HepG2 (cell line): ENCODE results near the gene BRAF. TPM values are rescaled to one million over a fixed set of nuclear protein-coding genes. Genes with fewer than 3 reads are reported as not detected.

ENCODE experiments used
- CCAR2 ChIP-seq: fragments of 200-400 bp; formaldehyde crosslinking; optimal IDR thresholded peaks from 2 replicates; pipeline ENCODE3; 2018; ENCODE audit warnings: low read depth, mild to moderate bottlenecking, low read length, moderate library complexity
- ELF1 ChIP-seq: sonication (generic); formaldehyde crosslinking; IDR thresholded peaks from 2 replicates; pipeline ENCODE4 v1.4.0; 2020; ENCODE audit warnings: missing genetic modification reagents
- GLI4 ChIP-seq: sonication (generic); formaldehyde crosslinking; IDR thresholded peaks from 2 replicates; pipeline ENCODE4 v1.5.1; 2020; ENCODE audit warnings: missing genetic modification reagents, mild to moderate bottlenecking, moderate library complexity, borderline replicate concordance
- GPN1 ChIP-seq: sonication (generic); formaldehyde crosslinking; IDR thresholded peaks from 2 replicates; pipeline ENCODE4 v1.5.1; 2020; ENCODE audit warnings: missing genetic modification reagents, borderline replicate concordance
- HOXD1 ChIP-seq: sonication (generic); formaldehyde crosslinking; IDR thresholded peaks from 2 replicates; pipeline ENCODE4 v1.5.0; 2020; ENCODE audit warnings: missing genetic modification reagents
- MED1 ChIP-seq: sonication (generic); formaldehyde crosslinking; IDR thresholded peaks from 2 replicates; pipeline ENCODE4 v1.4.0; 2020; ENCODE audit warnings: missing genetic modification reagents
- MED13 ChIP-seq: sonication (generic); formaldehyde crosslinking; IDR thresholded peaks from 2 replicates; pipeline ENCODE4 v1.5.0; 2020; ENCODE audit warnings: missing genetic modification reagents
- RNF219 ChIP-seq: sonication (generic); formaldehyde crosslinking; IDR thresholded peaks from 2 replicates; pipeline ENCODE4 v1.5.0; 2020; ENCODE audit warnings: mild to moderate bottlenecking, missing genetic modification reagents
- SATB2 ChIP-seq: sonication (generic); formaldehyde crosslinking; IDR thresholded peaks from 2 replicates; pipeline ENCODE4 v1.5.0; 2020; ENCODE audit warnings: missing genetic modification reagents
- ZBTB37 ChIP-seq: sonication (generic); formaldehyde crosslinking; IDR thresholded peaks from 2 replicates; pipeline ENCODE4 v1.4.0; 2020; ENCODE audit warnings: mild to moderate bottlenecking, missing genetic modification reagents
- ZNF230 ChIP-seq: sonication (generic); formaldehyde crosslinking; IDR thresholded peaks from 2 replicates; pipeline ENCODE4 v1.4.0; 2020; ENCODE audit warnings: mild to moderate bottlenecking, missing genetic modification reagents
- ZNF512B ChIP-seq: sonication (generic); formaldehyde crosslinking; IDR thresholded peaks from 2 replicates; pipeline ENCODE4 v1.5.1; 2020; ENCODE audit warnings: missing genetic modification reagents, mild to moderate bottlenecking, borderline replicate concordance
- ZNF580 ChIP-seq: IDR thresholded peaks from 2 replicates; pipeline ENCODE4 v1.6.1; 2016; ENCODE audit warnings: low read depth, borderline replicate concordance
- ZNF770 ChIP-seq: sonication (generic); formaldehyde crosslinking; IDR thresholded peaks from 2 replicates; pipeline ENCODE4 v1.5.0; 2020; ENCODE audit warnings: mild to moderate bottlenecking, missing genetic modification reagents
- polyA plus RNA-seq, 8 experiments: library from polyadenylated mRNA; depleted of rRNA in 3 of 8; stranded (reverse) in 7 of 8; unstranded in 1 of 8; fragments of >200 nt; fragmentation: Illumina TruSeq in 4 of 8; extraction: Trizol in 4 of 8; gene quantifications; 2 replicates each; pipeline versions ENCODE4 v1.2.1 to v1.2.3, GENCODE V29; 2011 to 2016; ENCODE audit warnings: low read depth in 4 of 8, missing spikeins in 1 of 8, mixed read lengths in 1 of 8; ENCODE audit not compliant: insufficient read depth in 1 of 8
- total RNA-seq, 5 experiments: library from RNA; depleted of rRNA; stranded (reverse); fragments of >200 nt; fragmentation: Illumina TruSeq; extraction: Trizol; gene quantifications; 2 replicates each; pipeline ENCODE4 v1.2.3, GENCODE V29; 2016; ENCODE audit warnings: low read depth in 1 of 5
- TF ChIP-seq, protein P1 (sequence below): sonication (generic); formaldehyde crosslinking; IDR thresholded peaks from 2 replicates; pipeline ENCODE4 v1.5.0; 2020; ENCODE audit warnings: mild to moderate bottlenecking, missing genetic modification reagents
- TF ChIP-seq, protein P2 (sequence below): sonication (generic); formaldehyde crosslinking; IDR thresholded peaks from 2 replicates; pipeline ENCODE4 v1.4.0; 2020; ENCODE audit warnings: mild to moderate bottlenecking, missing genetic modification reagents

Gene BRAF
- total and polyA plus RNA-seq, 2 of the 13 experiments (the other 11 are each of a cell fraction or from before 2014, with no cell fraction given), result 12.5 to 13.4 TPM

DNA sequence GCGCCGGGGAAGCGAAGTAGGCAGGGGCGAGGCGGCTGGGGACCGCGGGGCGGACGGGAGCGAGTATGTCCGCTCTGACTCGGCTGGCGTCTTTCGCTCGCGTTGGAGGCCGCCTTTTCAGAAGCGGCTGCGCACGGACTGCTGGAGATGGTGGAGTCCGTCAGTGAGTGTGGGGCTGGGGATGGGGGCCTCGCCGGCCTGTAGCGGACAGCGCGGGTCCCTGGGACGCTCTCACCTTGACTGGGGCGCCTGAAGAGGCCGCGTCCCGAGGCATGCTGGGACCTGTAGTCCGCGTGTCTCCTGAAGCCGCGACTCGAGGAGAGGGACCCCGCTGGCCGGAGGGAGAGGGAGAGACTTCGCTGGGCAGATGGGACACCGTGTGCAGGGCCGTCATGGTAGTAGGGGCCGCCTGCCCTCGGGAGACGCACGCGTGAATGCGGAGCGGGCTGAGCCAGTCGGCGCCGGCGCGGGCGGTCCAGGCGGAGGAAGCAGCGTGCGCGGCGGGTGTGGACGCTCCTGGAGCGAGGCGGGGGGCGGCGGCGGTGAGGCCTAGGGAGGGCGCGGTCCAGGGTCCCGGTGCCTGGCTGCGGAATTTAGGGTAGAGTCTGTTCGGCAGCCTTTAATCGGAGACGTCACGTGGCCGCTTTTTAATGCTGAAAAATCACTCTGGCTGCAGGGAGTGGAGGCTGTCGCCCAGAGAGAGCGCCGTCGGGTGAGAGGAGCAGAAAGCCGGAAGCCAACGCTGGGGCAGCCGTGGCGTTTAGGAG lies 227.9 kb downstream of the BRAF start, which contains the start of gene NDUFB2 (continued):
- TF ChIP-seq RNF219 (CRISPR knock-in tag) (no peak), SATB2 (CRISPR knock-in tag) (no peak), ZNF580 (CRISPR knock-in tag) (no peak; the same call in 1 of the 2 replicates), ZNF230 (peak; percentile 95), MED1 (CRISPR knock-in tag) (peak; percentile 63), MED13 (CRISPR knock-in tag) (peak; percentile 36), ZNF770 (peak; percentile 33), GLI4 (CRISPR knock-in tag) (no peak), ELF1 (peak; percentile 70), ZBTB37 (CRISPR knock-in tag) (no peak), CCAR2 (no peak), HOXD1 (CRISPR knock-in tag) (0 out of 2 replicates have a peak, but pooled peaks have one; percentile 37), ZNF512B (CRISPR knock-in tag) (no peak), GPN1 (CRISPR knock-in tag) (0 out of 2 replicates have a peak, but pooled peaks have one; percentile 15)
- TF ChIP-seq, protein P1, sequence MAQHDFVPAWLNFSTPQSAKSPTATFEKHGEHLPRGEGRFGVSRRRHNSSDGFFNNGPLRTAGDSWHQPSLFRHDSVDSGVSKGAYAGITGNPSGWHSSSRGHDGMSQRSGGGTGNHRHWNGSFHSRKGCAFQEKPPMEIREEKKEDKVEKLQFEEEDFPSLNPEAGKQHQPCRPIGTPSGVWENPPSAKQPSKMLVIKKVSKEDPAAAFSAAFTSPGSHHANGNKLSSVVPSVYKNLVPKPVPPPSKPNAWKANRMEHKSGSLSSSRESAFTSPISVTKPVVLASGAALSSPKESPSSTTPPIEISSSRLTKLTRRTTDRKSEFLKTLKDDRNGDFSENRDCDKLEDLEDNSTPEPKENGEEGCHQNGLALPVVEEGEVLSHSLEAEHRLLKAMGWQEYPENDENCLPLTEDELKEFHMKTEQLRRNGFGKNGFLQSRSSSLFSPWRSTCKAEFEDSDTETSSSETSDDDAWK (CRISPR knock-in tag), result no peak
- TF ChIP-seq, protein P2, sequence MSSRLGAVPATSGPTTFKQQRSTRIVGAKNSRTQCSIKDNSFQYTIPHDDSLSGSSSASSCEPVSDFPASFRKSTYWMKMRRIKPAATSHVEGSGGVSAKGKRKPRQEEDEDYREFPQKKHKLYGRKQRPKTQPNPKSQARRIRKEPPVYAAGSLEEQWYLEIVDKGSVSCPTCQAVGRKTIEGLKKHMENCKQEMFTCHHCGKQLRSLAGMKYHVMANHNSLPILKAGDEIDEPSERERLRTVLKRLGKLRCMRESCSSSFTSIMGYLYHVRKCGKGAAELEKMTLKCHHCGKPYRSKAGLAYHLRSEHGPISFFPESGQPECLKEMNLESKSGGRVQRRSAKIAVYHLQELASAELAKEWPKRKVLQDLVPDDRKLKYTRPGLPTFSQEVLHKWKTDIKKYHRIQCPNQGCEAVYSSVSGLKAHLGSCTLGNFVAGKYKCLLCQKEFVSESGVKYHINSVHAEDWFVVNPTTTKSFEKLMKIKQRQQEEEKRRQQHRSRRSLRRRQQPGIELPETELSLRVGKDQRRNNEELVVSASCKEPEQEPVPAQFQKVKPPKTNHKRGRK, result no peak
